HG02973 (cell line): Measurements from ENCODE around the gene ADSS1.

ENCODE experiments used
- ATAC-seq: cut with Tn5 transposase; IDR thresholded peaks from one replicate; pipeline ENCODE4 v1.9.1; 2021; ENCODE audit warnings: moderate library complexity; ENCODE audit not compliant: unreplicated experiment

The ADSS1 gene

DNA sequence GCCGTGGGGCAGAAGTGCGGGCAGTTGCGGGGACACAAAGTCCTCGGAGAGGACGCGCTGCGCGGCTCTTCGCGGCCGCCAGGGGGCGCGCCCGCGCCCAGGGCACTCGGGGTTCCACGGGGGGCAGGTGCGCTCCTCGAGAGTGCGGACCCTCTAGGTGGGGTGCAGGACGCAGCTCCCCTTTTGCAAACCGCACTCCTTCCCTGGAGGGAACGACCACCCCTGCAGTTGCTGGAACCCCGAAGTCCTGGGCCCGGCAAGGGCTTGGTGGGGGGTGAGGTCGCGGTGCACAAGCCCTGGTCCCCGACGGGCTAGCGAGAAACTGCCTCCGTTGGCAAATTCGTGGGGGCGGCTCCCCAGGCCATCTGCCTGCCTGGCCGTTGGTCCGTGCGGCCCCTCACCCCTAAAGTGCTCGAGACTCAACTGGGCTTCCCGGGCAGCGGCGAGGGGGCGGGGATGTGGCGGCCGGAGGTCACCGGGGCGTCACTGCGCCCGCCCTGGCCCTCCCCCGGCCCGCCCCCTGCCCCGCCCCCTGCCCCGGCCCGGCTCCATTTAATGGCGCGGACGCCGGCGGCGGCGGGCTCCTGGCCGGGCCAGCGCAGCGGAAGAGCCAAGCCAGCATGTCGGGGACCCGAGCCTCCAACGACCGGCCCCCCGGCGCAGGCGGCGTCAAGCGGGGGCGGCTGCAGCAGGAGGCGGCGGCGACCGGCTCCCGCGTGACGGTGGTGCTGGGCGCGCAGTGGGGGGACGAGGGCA lies at the start of gene ADSS1:
ADSS1 (plus strand) TSS at position 579 of the 756 bp plus-strand sequence; CDS start at position 621, 42 bp downstream.
- no peak for ATAC-seq

DNA sequence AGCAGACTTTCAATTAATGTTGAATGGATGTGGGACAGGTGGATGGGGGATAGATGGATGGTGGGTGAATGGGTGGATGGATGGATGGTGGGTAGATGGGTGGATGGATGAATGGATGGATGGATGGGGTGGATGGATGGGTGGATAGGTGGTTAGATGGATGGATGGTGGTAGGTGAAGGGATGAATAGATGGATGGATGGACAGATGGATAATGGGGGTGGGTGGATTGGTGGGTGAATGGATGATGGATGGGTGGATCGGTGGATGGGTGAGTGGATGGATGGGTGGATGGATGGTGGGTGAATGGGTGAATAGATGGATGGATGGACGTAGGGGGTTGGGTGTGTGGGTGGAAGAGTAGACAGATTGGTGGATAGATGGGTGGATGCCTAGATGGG lies 48.6 kb upstream of the ADSS1 start:
- no peak for ATAC-seq

DNA sequence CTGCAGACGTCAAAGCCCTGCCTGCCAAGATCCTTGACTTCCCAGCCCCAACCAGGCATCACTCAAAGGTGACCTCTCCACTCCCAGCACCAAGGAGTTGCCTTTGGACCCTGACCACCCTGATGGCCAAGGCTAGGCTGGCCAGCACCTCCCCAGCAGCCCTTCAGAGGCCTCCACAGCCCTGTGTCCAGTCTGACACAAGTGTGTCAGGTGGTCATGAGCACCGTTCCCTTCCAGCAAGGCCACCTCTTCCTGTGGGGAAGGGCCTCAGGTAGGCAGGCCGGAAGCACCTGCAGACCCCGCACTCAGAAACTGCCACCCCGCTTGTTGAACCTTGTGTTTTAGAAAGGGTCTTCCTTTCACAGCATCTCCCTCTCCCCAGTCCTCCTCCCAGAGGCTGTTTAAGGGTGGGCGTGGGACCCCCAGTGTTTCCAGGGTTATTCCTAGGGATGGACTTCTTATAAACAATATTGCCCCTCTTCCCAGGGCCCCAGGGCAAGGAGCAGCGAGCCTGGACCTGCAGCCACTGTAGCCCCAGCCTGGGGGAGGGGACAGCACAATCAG lies 47.8 kb upstream of the ADSS1 start:
- no peak for ATAC-seq

DNA sequence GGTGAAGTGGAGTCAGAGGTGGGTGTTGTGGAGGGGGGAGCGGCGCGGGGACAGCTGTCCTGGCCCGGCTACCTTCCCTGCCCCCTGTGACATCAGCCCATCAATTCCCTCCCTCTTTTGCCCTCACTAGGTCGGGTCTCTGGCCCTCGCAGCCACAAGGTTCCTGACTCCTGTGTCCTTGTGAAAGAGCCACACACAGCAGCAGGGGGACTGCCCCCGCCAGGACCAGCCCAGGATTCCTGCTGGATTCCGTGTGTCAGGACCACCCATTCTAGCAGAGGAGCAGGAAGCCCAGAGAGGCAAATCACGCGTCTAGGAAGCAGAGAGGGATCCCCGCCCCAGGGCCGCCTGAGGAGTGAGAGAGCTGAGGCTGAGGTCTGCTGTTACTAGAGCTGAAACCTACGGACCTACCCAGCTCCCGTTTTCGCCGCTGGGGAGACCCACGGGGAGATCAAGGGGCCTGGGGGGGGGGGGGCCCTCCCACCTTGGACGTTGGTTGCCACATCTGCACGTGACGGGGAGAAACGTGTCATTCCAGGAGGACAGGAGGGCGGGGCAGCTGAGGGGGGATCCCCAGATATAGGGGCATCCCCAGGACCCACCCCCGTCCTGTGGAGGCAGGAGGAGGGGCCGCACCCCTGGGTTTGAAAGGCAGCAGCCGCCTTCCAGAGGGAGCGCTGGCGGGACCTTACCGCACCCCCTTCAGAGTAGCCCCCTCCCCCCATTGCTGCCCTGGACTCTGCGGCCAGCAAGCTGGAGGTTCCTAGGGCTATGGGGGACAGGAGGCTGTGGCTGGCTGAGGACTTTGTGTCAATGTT lies 47.1 kb upstream of the ADSS1 start:
- peak; percentile 25 for ATAC-seq

DNA sequence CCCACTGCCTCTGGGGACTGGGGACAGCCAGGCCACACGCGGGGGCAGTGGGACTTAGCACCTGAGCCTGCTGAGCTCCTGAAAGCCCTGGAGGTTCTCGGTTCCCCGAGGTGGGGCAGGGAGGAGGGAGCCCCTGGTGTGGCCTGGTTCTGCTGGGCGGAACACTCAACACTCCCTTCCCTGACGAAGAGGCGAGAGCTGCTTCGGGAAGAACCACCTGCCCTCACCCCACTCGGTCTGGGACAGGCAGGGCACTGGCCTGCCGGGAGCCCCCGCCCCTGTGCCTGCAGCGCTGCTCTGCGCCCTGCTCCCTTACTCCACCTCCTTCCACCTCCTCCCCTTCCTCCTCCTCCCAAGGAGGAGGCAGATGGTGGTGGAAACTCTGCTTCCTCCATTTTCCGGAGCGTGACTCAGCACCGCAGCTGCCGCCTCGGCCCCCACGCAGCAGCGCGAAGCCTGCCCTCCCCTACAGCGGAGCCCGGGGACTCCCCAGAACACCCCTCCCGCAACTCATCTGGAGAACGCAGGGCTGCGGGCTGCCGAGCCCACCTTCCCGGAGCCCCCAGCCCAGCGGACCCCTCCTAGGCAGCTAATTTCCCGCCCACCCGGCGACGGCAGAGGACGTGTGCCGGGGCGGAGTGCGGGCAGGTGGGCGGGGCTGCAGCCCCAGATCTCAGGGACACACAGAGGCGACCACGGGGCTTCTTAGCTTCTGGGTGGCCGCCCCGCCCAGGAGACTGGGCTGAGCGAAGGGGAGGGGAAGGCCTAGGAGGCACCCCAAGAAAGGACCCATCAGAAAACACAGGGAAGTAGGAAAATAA lies 46.3 kb upstream of the ADSS1 start:
- peak; percentile 39 for ATAC-seq

DNA sequence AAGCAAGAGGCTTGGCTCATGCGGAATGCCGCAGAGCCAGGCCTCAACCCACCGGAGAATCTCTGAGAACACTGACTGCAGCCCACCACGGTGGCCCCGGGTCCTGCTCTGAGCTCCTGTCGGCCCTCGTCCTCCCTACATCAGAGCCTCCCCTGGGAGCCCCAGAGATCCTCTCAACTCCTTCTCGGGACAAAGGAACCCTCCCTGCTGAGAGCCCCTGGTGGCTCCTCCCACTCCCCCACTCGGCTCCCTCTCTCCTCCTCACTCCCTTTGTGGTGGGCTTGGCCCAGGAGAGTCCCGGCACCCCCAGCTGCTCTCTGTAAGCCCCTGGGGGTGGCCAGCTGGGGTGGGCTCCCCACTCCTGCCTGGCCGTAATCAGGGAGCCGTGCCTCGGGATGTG lies 45.7 kb upstream of the ADSS1 start:
- ATAC-seq, result no peak

DNA sequence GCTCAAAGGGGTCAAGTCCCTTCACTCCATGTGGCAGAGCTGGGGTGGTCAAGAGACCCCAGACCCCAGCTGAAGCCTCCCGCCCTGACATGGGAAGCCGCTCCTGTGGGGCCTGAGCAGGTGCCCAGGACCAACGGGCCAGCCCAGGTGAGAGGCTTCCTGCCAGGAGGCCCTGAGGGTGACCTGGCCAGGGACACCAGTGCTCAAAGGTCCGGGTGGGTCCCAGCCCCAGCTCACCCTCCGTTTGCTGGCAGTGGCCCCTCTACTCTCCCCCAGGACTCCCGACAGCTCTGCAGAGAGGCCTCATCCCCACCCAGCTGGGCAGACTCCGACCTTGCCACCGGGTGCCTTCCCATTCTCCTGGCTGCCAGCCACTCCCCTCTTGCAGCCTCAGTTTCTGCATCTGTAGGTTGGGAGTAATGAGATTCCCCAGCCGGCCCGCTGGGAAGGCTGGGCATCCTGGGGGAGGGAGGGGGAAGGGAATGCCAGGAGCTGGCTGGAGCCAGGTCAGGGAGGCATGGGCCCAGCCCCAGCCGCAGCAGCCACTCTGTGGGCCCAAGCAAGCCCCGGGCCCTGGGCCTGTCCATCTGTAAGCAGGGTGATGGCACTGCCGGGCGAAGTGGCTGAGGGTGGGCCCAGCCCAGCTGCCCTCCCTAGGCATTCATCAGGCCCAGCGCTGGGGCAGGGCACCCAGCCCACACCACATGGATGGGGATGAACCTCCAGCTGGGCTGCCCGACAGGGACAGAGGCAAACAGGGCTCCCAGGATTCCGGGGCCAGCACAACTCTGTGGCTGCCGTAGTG lies 44.9 kb upstream of the ADSS1 start:
- ATAC-seq, result no peak

DNA sequence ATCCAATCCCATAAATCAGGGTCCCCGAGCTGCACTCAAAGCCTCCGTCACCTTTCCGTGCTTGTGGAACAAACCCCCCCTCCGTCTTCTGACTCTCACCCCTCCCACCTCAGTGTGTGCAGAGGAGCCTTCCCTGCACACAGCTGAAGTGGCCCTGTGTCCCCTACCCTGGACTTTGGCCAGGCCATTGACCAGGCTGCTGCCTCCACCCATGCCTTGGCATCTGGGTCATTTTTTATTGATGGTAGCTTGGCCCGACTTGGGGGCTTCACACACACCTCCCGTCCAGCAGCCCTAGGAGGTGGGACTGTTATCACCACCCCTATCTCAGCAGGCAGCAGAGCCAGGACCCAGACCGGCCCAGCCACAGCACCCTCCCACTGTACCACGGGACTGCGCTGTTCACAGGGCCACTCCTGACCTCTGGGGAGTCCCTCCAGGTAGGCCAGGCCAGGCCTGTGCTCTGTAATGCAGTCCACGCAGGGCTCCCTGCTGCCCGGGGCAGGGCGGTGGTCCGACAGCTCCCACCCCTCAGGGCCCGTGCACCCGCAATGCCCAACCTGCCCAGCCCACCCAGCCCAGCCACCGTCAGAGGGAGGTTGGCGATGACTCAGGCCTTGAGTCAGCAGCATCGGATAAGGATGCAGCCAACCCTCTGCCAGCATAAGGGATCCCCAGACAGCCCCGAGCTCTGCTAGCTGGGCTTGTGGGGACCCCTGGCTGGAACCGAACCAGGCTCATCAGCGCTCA lies 43.8 kb upstream of the ADSS1 start:
- no peak for ATAC-seq

DNA sequence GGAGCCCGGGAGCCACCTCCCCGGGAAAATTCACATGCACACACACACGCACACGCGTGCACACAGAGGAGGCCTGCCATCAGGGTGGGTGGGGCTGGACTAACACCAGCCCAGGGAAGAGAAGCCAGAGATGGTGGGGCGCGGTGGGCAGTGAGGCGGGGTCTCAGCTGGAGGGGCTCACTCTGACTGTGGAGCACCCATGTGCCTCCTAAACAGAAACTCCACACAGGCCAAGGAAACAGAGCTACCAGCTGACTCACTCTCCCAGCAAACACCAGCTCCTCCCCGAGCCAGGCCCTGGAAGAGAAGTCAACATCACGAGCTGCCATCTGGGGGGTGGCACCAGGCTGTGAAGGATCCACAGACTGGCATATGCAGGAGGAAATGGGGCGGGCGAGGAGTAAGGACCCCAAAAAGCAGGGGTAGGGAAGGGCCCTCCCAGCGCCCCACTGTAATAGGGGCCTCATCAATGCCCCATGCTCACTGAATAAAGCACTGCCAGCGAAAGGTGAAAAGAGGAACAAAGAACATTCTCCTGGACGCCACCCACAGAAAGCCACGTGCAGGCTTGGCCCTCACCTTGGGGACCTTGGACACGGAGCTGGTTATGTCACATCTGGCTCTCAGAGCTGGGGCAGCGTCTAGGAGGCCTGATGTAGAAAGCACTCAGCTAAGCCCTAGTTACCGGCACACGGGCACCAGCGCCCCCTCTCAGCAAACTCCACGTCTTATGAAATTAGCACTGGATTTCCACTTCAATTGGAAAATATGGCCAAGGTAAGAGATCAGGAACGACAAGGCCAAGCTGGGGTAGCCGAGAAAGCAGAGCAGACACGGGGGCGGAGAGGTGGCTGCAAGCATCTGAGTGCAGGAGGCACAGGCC lies 43.0 kb upstream of the ADSS1 start:
- ATAC-seq, result no peak

DNA sequence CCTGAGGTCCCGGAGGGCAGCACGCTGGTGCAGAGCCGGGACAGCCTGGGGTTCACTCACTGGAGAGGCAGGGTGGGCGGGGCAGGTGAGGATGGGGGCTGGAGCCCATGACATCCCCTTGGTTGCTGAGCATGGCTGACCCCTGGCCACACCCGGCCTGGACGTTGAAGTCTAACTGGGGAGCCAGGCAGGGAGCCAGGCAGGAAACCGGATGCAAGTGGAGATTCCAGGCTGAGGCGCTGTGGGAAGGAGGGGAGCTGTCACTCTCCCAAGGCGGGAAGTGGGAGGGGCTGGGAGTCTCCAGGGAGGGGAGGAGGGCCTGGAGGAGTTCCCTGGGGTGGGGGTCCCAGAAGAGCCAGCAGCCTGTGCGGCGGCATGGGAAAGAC lies 42.3 kb upstream of the ADSS1 start:
- ATAC-seq, result no peak

DNA sequence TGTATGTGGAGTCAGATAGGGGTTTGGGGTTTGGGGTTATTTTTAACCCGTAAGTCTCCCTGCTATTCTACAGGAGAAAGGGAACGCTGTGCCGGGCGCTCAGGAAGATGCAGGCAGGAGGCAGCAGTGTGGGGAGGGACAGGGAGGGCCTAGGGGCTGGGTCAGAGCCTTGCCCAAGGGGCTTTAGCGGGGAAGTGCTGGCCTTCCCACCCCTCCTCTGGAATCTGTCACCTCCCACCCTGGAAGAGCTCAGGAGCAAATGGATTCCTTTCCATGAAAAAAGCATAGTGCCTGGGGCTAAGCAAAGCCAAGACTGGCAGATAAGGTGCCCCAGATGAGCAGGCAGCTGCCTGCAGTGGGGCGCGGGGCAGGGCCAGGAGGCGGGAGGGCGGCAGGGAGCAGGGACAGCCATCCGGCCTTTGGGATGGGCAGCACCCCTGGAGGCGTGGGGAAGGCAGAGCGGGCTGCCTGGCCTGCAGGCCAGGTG lies 41.9 kb upstream of the ADSS1 start:
- no peak for ATAC-seq

DNA sequence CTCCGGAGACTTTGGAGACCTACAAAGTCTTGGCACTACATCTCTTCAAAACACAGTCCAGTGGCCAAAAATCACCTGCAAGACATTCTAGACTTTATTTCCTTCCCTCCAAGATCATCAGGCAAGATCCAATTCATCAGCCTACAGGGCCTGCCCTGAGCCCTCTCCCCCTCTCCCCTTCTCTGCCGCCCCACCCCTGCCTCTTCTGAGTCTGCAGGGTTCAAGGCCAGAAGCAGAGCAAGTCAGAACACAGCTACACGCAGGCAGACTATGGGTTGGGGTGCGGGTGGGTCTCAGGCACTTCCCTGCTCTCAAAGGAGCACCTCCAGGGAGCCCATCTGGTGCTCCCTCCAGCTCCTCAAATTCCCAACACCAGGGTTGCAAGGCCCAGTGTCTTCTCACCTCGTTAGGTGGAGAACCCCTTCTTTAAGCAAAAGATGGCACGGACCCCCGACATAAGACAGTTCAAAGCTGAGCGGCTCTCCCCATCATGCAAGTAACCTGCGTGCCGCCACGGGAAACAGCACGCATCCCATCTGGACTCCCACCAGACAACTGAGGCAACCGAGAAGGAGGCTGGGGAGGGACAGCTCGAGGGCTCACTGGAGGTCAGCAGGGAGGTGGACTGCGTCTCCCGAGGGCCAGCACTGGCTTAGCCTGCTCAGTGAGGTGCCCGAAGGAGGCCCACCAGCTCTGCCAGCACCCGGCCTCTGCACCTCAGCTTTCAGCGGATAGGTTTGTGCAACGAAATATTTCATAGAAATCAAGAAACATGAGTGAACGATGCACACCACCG lies 40.2 kb upstream of the ADSS1 start:
- no peak for ATAC-seq

DNA sequence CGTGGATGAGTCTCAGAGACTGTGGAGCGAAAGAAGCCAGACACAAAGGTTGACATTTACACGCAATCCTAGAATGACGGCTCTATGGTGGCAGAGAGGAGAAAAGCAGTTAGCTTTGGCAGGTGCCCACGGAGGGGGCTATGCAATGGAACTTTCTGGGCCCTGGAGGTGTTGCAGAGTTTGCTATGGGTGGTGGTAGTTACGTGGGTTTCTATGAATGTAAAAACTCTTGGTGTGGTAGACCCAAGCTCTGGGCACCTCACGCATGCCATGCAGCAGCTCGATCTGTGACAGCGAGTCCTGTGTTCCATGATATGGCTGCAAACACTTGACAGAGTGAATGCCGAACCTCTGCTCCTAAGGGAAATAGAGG lies 39.6 kb upstream of the ADSS1 start:
- no peak for ATAC-seq

DNA sequence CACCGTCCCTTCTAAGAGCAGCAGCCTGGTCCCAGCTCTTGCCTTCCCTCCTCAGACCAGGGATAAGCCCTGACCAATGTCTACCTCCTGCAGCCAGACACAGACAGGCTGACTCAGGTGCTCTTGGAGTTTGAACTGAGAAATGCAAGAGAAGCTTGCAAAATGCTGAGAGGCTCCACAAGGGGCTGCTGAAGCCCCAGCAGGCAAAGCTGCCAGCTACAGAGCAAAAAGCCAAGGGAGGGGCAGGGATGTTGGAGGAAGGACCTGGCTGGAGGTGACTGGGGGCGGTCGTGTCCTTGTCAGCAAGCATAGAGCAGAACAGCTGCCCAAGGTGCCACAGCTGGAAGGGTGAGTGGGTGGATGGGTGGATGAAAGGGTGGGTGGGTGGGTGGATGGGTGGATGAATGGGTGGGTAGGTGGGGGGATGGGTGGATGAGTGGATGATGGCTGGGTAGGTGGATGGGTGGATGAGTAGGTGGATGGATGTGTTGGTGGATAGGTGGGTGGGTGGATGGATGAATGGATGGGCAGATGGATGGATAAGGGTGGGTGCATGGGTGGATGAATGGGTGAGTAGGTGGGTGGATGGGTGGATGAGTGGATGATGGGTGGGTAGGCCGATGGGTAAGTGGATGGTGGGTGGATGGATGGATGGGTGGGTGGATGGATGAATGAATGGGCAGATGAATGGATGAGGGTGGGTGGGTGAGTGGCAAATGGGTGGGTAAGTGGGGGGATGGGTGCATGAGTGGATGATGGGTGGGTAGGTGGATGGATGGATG lies 38.6 kb upstream of the ADSS1 start:
- ATAC-seq, result no peak

DNA sequence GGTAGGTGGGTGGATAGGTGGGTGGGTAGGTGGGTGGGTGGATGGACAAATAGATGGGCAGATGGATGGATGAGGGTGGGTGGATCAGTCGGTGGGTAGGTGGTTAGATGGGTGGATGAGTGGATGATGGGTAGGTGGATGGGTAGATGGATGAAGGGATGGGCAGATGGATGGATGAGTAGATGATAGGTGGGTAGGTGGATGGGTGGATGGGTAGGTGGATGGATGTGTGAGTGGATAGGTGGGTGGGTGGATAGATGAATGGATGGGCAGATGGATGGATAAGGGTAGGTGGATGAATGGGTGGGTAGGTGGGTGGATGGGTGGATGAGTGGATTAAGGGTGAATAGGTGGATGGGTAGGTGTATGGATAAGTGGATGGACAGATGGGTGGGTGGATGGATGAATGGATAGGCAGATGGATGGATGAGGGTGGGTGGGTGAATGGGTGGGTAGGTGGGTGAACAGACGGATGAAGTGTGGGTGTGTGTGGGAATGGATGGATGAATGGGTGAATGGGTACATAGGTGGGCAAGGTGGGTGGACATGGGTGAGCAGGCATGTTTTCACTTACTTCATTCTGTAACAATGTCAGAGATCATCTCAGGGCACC lies 37.9 kb upstream of the ADSS1 start:
- no peak for ATAC-seq
